Spleen (tissue), 11 donors: ENCODE data around the gene EIF4B. TPM values are rescaled to one million over a fixed set of nuclear protein-coding genes. Genes with fewer than 3 reads are reported as not detected.
A peak's percentile ranks its signal among the peaks of the same experiment; 100 is the strongest.
"Not testable (repeated sequence)": the region's sequence is repeated elsewhere in the genome, so short reads cannot be mapped to it uniquely, and the experiment has no call there.

Experiments used
- DNase-seq: peaks from one replicate; pipeline ENCODE4 v3.0.0-alpha.2; 2020
- H3K27ac ChIP-seq, 8 donors: fragments of 200-600 bp; sonication (generic) in 7 of 8; 1 replicate in 4 of 8; 2 replicates in 4 of 8; pipeline versions ENCODE4 v1.5.0 to v1.8.0; 2016 to 2021; ENCODE audit warnings: inconsistent platforms in 4 of 8, mild to moderate bottlenecking in 4 of 8, moderate library complexity in 1 of 8
- H3K27me3 ChIP-seq, 7 donors: fragments of 200-600 bp; sonication (generic) in 6 of 7; replicated peaks in 1 of 7; 1 replicate in 4 of 7; 2 replicates in 3 of 7; pipeline versions ENCODE4 v1.5.0 to v1.8.0; 2016 to 2021; ENCODE audit warnings: inconsistent platforms in 3 of 7, mild to moderate bottlenecking in 1 of 7
- H3K36me3 ChIP-seq, 6 donors: fragments of 200-600 bp; sonication (generic) in 5 of 6; 1 replicate in 4 of 6; 2 replicates in 2 of 6; pipeline versions ENCODE4 v1.5.0 to v1.8.0; 2016 to 2021; ENCODE audit warnings: inconsistent platforms in 2 of 6
- H3K4me1 ChIP-seq, 6 donors: fragments of 200-600 bp; sonication (generic) in 5 of 6; 1 replicate in 3 of 6; 2 replicates in 3 of 6; pipeline versions ENCODE4 v1.5.0 to v1.8.0; 2016 to 2021; ENCODE audit warnings: inconsistent platforms in 3 of 6
- H3K4me3 ChIP-seq, 8 donors: fragments of 200-600 bp; sonication (generic) in 7 of 8; 1 replicate in 4 of 8; 2 replicates in 4 of 8; pipeline versions ENCODE4 v1.5.0 to v1.8.0; 2016 to 2021; ENCODE audit warnings: inconsistent platforms in 4 of 8, mild to moderate bottlenecking in 4 of 8, moderate library complexity in 2 of 8
- H3K9me3 ChIP-seq, 8 donors: fragments of 200-600 bp; sonication (generic) in 7 of 8; 1 replicate in 4 of 8; 2 replicates in 4 of 8; pipeline versions ENCODE4 v1.5.0 to v1.8.0; 2016 to 2021; ENCODE audit warnings: inconsistent platforms in 4 of 8
- POLR2A ChIP-seq, 3 donors: fragments of 450-650 bp; IDR thresholded peaks; one replicate each; pipeline ENCODE4 v1.5.1; 2017; ENCODE audit warnings: antibody characterized with exemption in 3 of 3, mild to moderate bottlenecking in 1 of 3
- POLR2AphosphoS5 ChIP-seq, 3 donors: sonication (generic); formaldehyde crosslinking; IDR thresholded peaks; one replicate each; pipeline ENCODE4 v1.5.1; 2017; ENCODE audit warnings: antibody characterized with exemption in 3 of 3
- WGBS, 5 donors: extraction: QIAGEN DNeasy Blood & Tissue Kit in 3 of 5; methylation state at CpG; one replicate each; pipeline versions ENCODE4 v1.1.5 to v1.1.7; 2013 to 2018; 5-methylcytosine and 5-hydroxymethylcytosine counted together
- intact Hi-C: fragments of 100-400 bp; cut with DNase I; formaldehyde crosslinking; loops from one replicate; pipeline ENCODE4 v1.15.0; 2023; ENCODE audit warnings: low total_unique reads
- polyA plus RNA-seq, 3 donors: library from polyadenylated mRNA; stranded (reverse); fragments of 200-250 nt; gene quantifications; one replicate each; pipeline ENCODE4 v1.2.1, GENCODE V29; 2013
- total RNA-seq, 7 donors: library from RNA; depleted of rRNA in 3 of 7; stranded (reverse); fragments of >200 nt in 3 of 7; fragmentation: NEBNext Ultra II Directional in 4 of 7; extraction: Animal tissue kit (Norgen Biotek cat#: 25700) in 4 of 7; gene quantifications; one replicate each; pipeline versions ENCODE4 v1.1.0 to v1.2.1, GENCODE V29; 2016 to 2021
- TF ChIP-seq, protein P1 (sequence below), 11 experiments: fragments of 200-600 bp in 7 of 11; fragments of 450-650 bp in 4 of 11; sonication (generic) in 4 of 11; IDR thresholded peaks in 8 of 11; conservative IDR thresholded peaks in 3 of 11; 1 replicate in 7 of 11; 2 replicates in 4 of 11; pipeline versions ENCODE4 v1.4.0 to v1.8.0; 2016 to 2021; ENCODE audit warnings: antibody characterized with exemption in 11 of 11, inconsistent platforms in 4 of 11, mild to moderate bottlenecking in 1 of 11
- donor health status: healthy with polysubstance abuse.
- donor health status: DM: no; HTN: no; CAD: no; lungs with moderate emphysema.
- donor health status: DM: no; HTN: no; CAD: no.
- donor health status: Bipolar disorder and iron deficiency.
- donor health status: healthy.
- donor health status: DM: no; HTN: no; CAD: no.
- donor health status: DM: yes; HTN: yes; CAD: no.

The EIF4B gene
- total and polyA plus RNA-seq, 10 donors = 105 to 490 (median 398) TPM

- Histone ChIP-seq H3K27ac (no peak overlapping the region), H3K9me3 (no peaks in the 10 kb centered on the region), H3K27me3 (no peaks in the 10 kb centered on the region), H3K36me3 (peaks cover 12 to 100% (median 96%) of the 10 kb centered on the region in 6 donors), H3K4me1 (no peaks in the 10 kb centered on the region), H3K4me3 (no peak overlapping the region)
- WGBS, 5 donors = 85 to 91% (median 89%) methylated on average over 3 of the region's 3 CpGs
- TF ChIP-seq POLR2AphosphoS5 (IDR thresholded peaks at IDR 0.05) (no peak), POLR2A (IDR thresholded peaks at IDR 0.05) (no peak)
- TF ChIP-seq, protein P1, sequence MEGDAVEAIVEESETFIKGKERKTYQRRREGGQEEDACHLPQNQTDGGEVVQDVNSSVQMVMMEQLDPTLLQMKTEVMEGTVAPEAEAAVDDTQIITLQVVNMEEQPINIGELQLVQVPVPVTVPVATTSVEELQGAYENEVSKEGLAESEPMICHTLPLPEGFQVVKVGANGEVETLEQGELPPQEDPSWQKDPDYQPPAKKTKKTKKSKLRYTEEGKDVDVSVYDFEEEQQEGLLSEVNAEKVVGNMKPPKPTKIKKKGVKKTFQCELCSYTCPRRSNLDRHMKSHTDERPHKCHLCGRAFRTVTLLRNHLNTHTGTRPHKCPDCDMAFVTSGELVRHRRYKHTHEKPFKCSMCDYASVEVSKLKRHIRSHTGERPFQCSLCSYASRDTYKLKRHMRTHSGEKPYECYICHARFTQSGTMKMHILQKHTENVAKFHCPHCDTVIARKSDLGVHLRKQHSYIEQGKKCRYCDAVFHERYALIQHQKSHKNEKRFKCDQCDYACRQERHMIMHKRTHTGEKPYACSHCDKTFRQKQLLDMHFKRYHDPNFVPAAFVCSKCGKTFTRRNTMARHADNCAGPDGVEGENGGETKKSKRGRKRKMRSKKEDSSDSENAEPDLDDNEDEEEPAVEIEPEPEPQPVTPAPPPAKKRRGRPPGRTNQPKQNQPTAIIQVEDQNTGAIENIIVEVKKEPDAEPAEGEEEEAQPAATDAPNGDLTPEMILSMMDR (IDR thresholded peaks at IDR 0.05 in 8 of 11, conservative IDR thresholded peaks at IDR 0.05 in 3 of 11) = no peak
- intact Hi-C loops = no loop called here
- DNase-seq = no peak
Observed at GRCh38 chr12:53025250-53025649, 19.0 kb downstream of the EIF4B start.

- intact Hi-C loops, H3K27ac ChIP-seq, H3K27me3 ChIP-seq, H3K4me1 ChIP-seq, DNase-seq, H3K9me3 ChIP-seq, H3K4me3 ChIP-seq: not testable (repeated sequence)
- H3K36me3 ChIP-seq = peaks cover 9 to 100% (median 96%) of the 10 kb centered on the region in 6 donors
- 82 to 91% (median 89%) methylated on average over 6 to 13 of the region's 13 CpGs for WGBS, 5 donors
Observed at GRCh38 chr12:53027014-53027413, 20.8 kb downstream of the EIF4B start.

GRCh38 chr12:53031616-53032015 lies 25.4 kb downstream of the EIF4B start:
- H3K4me1 ChIP-seq = peaks cover 0 to 15% (median 4%) of the 10 kb centered on the region in 6 donors
- no peak overlapping the region for H3K4me3 ChIP-seq
- no peaks in the 10 kb centered on the region for H3K9me3 ChIP-seq
- intact Hi-C loops = no loop called here
- no peak for DNase-seq
- no peak overlapping the region for H3K27ac ChIP-seq
- H3K27me3 ChIP-seq = no peaks in the 10 kb centered on the region
- H3K36me3 ChIP-seq = peaks cover 14 to 100% (median 95%) of the 10 kb centered on the region in 6 donors
- TF ChIP-seq, protein P1 (IDR thresholded peaks at IDR 0.05 in 8 of 11, conservative IDR thresholded peaks at IDR 0.05 in 3 of 11) = no peak
- TF ChIP-seq POLR2A (IDR thresholded peaks at IDR 0.05) (no peak), POLR2AphosphoS5 (IDR thresholded peaks at IDR 0.05) (no peak)
- WGBS, 5 donors = 94 to 98% (median 96%) methylated on average over 3 of the region's 3 CpGs

- DNase-seq, H3K27me3 ChIP-seq, H3K9me3 ChIP-seq, H3K4me3 ChIP-seq, intact Hi-C loops: not testable (repeated sequence)
- Histone ChIP-seq H3K27ac (peak overlapping the region in 6 of 8 donors; percentile 15 to 50 (median 32)), H3K4me1 (peaks cover 9 to 30% (median 15%) of the 10 kb centered on the region in 6 donors), H3K36me3 (peaks cover 10 to 100% (median 95%) of the 10 kb centered on the region in 6 donors)
- TF ChIP-seq POLR2AphosphoS5 (IDR thresholded peaks at IDR 0.05) = peak in 1 of 3 donors; percentile 28
- 60 to 91% (median 66%) methylated on average over 10 of the region's 10 CpGs for WGBS, 5 donors
Observed at GRCh38 chr12:53033832-53034231, 27.6 kb downstream of the EIF4B start.

GRCh38 chr12:53034459-53034858 lies 28.2 kb downstream of the EIF4B start:
- Histone ChIP-seq H3K9me3 (no peaks in the 10 kb centered on the region), H3K27ac (peak overlapping the region in 6 of 8 donors; percentile 15 to 50 (median 32)), H3K36me3 (peaks cover 9 to 100% (median 94%) of the 10 kb centered on the region in 6 donors), H3K4me1 (peaks cover 9 to 36% (median 21%) of the 10 kb centered on the region in 6 donors), H3K27me3 (no peaks in the 10 kb centered on the region), H3K4me3 (no peak overlapping the region)
- intact Hi-C loops = no loop called here
- TF ChIP-seq POLR2AphosphoS5 (IDR thresholded peaks at IDR 0.05) = no peak
- TF ChIP-seq POLR2A (IDR thresholded peaks at IDR 0.05) = no peak
- TF ChIP-seq, protein P1 (IDR thresholded peaks at IDR 0.05 in 8 of 11, conservative IDR thresholded peaks at IDR 0.05 in 3 of 11) = no peak
- DNase-seq = no peak
- WGBS, 5 donors = 37 to 74% (median 41%) methylated on average over 8 of the region's 8 CpGs
